Retinal pigment epithelial cell (primary cell): Measurements from ENCODE around the gene PPP3R1.

Source experiments
- DNase-seq: peaks from one replicate; pipeline ENCODE4 v3.0.0-alpha.2; 2010; ENCODE audit warnings: low read depth
- H3K4me3 ChIP-seq: 2 replicates; pipeline ENCODE4 v1.5.1; 2011; ENCODE audit warnings: mild to moderate bottlenecking, low read length, control low read depth, moderate library complexity
- TF ChIP-seq, protein P1 (sequence below): conservative IDR thresholded peaks from 2 replicates; pipeline ENCODE4 v1.5.1; 2011; ENCODE audit warnings: low read depth, low read length, control low read depth, inconsistent platforms

The PPP3R1 gene

DNA sequence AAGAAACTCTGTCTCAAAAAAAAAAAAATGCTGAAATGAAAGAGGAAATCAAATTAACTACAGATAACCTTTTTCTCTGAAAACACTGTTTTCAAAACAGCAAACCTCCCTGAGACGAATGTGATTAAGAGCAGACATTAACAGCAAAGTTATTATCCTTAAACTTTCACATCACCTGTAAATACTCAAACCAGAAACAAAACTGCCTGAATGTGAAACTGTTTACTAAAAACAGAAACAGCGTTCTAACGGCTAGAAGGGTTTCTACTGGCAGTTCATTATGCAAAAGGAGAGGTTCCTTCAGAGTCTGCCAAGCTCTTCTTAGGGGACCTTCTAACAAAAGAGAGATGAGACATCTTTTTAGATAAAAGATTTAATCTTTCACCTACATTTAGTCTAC lies 48.7 kb downstream of the PPP3R1 start:
- DNase-seq: no peak
- H3K4me3 ChIP-seq: no peak overlapping the region
- TF ChIP-seq, protein P1, sequence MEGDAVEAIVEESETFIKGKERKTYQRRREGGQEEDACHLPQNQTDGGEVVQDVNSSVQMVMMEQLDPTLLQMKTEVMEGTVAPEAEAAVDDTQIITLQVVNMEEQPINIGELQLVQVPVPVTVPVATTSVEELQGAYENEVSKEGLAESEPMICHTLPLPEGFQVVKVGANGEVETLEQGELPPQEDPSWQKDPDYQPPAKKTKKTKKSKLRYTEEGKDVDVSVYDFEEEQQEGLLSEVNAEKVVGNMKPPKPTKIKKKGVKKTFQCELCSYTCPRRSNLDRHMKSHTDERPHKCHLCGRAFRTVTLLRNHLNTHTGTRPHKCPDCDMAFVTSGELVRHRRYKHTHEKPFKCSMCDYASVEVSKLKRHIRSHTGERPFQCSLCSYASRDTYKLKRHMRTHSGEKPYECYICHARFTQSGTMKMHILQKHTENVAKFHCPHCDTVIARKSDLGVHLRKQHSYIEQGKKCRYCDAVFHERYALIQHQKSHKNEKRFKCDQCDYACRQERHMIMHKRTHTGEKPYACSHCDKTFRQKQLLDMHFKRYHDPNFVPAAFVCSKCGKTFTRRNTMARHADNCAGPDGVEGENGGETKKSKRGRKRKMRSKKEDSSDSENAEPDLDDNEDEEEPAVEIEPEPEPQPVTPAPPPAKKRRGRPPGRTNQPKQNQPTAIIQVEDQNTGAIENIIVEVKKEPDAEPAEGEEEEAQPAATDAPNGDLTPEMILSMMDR: no peak

- TF ChIP-seq, protein P1: no peak
- H3K4me3 ChIP-seq: no peak overlapping the region
- no peak for DNase-seq
These were observed 52.1 kb downstream of the PPP3R1 start for GRCh38 chr2:68200157-68200787.

DNA sequence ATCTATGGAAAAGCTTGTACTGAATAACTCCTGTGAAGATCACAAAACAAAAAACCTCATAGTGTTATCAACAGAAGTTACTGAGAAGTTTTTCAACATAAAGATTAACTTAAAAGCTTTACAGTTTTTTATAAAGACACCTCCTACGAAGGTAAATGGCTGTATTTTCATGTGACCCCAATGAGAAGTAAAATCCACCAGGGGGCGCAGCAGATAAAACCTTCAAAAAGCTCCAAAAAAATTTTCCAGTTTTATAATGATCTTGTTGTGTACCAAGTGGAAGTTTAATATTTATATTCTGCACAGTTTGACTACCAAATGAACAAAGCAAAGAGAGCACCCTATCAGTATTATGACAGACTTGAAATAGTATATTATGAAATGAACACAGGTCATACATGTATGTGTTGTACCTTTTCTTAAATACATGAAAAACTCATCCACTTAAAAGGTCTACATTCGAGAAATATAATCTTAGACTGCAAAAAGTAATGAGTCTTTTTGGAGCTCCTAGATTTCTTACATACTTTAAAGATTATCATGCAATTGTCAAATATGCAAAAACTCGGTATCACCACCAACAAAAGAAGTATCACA lies 56.1 kb downstream of the PPP3R1 start:
- DNase-seq: no peak
- TF ChIP-seq, protein P1: peak; percentile 72
- H3K4me3 ChIP-seq: no peak overlapping the region

DNA sequence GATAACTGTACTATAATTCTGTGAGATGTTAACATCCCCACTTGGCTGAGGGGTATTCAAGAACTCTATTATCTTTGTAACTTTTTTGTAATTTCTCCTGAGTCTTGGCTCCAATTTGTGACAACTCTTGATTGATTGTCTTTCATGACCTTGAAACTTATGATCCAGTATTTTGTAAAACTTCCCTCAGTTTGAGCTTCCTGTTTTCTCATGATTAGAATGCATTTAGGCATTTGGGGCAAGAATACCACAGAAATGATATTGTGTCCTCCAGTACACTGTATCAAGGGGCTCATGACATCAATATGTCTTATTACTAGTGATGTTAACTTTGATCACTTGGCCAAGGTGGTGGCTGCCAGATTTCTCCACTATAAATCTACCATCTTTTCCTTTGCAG lies 57.2 kb downstream of the PPP3R1 start:
- H3K4me3 ChIP-seq: no peak overlapping the region
- no peak for DNase-seq
- TF ChIP-seq, protein P1: no peak

GRCh38 chr2:68193787-68194372 lies 58.5 kb downstream of the PPP3R1 start:
- no peak for DNase-seq
- TF ChIP-seq, protein P1: no peak
- no peak overlapping the region for H3K4me3 ChIP-seq

- DNase-seq: no peak
These were observed 59.2 kb downstream of the PPP3R1 start for GRCh38 chr2:68193144-68193543.

More at GRCh38 chr2:68193144-68193543, 59.2 kb downstream of the PPP3R1 start:
- TF ChIP-seq, protein P1: no peak
- no peak overlapping the region for H3K4me3 ChIP-seq
